Uterus (tissue), 4 donors: Measurements from ENCODE around the gene TMEM92. TPM values are rescaled to one million over a fixed set of nuclear protein-coding genes. Genes with fewer than 3 reads are reported as not detected.

Experiments
- DNase-seq, 2 donors: peaks; one replicate each; pipeline ENCODE4 v3.0.0-alpha.2; 2019 to 2020
- H3K27ac ChIP-seq, 2 donors: fragments of 200-600 bp; sonication (generic); 1 replicate in 1 of 2; 2 replicates in 1 of 2; pipeline ENCODE4 v1.5.1; 2016 to 2018
- H3K27me3 ChIP-seq, 2 donors: fragments of 200-600 bp; sonication (generic); one replicate each; pipeline ENCODE4 v1.5.1; 2018 to 2019; ENCODE audit warnings: control low read depth in 1 of 2
- H3K36me3 ChIP-seq, 2 donors: fragments of 200-600 bp; sonication (generic); one replicate each; pipeline ENCODE4 v1.5.1; 2019; ENCODE audit warnings: control low read depth in 1 of 2
- H3K4me1 ChIP-seq, 2 donors: fragments of 200-600 bp; sonication (generic); one replicate each; pipeline ENCODE4 v1.5.1; 2018 to 2019; ENCODE audit warnings: control low read depth in 1 of 2
- H3K4me3 ChIP-seq, 2 donors: fragments of 200-600 bp; sonication (generic); 1 replicate in 1 of 2; 2 replicates in 1 of 2; pipeline ENCODE4 v1.5.1; 2018 to 2019; ENCODE audit warnings: mild to moderate bottlenecking in 1 of 2
- H3K9me3 ChIP-seq, 2 donors: fragments of 200-600 bp; sonication (generic); one replicate each; pipeline ENCODE4 v1.5.1; 2019; ENCODE audit warnings: control low read depth in 1 of 2
- POLR2A ChIP-seq, 2 donors: fragments of 450-650 bp; IDR thresholded peaks; one replicate each; pipeline ENCODE4 v1.6.1; 2016; ENCODE audit warnings: antibody characterized with exemption in 2 of 2, mild to moderate bottlenecking in 1 of 2, moderate library complexity in 1 of 2
- intact Hi-C: fragments of 100-400 bp; cut with DNase I; formaldehyde crosslinking; loops from one replicate; pipeline ENCODE4 v1.15.1; 2023; ENCODE audit warnings: low total_unique reads
- total RNA-seq, 4 donors: library from RNA; depleted of rRNA in 3 of 4; stranded (reverse); fragments of >200 nt in 3 of 4; gene quantifications; one replicate each; pipeline versions ENCODE4 v1.1.0 to v1.2.4, GENCODE V29; 2014 to 2023
- TF ChIP-seq, protein P1 (sequence below), 4 experiments: fragments of 200-600 bp in 2 of 4; fragments of 450-650 bp in 2 of 4; sonication (generic) in 2 of 4; IDR thresholded peaks; one replicate each; pipeline ENCODE4 v1.5.1; 2016 to 2019; ENCODE audit warnings: antibody characterized with exemption in 4 of 4, mild to moderate bottlenecking in 2 of 4, moderate library complexity in 1 of 4
- donor health status: DM: yes; HTN: yes; CAD: no.

TMEM92 gene
- total RNA-seq, 4 donors from 2014 or later, result 0.07 to 0.91 TPM; not detected in 2

DNA sequence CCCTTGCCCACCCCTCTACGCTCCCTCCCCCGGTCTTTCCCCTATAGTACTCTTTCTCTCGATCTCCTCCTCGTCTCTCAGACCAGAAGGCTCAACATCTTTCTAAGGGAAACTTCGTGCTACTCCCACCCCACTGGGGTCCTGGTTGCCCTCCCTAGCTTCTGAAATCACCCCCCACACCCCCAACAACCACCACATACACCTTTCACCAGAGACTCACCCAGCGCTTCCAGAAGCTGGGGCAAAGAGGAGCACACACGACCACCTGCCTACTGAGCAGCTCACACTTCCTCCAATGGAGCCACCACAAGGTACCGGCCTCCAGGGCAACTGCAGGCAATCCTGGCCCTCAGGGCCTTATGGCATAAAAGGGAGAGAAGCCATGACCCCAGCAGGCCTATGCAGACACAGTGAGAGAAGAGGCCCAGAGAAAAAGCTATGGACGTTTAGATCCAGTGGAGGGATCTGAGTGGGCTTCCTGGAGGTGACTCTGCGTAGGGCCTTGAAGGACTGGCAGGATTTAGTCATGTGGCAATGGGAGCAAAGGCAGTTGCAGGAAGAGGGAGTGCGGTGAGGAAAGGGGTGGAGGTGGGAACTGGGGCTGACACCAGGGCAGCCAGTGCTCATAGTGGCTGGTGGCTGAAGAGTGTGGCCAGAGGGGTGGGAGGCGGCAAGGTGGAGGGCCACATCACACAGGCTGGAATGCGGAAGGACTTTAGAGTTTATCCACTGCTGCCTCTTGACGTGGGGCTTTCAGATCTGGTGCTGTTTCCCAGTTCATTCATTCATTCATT, 12.1 kb upstream of the TMEM92 start:
- H3K36me3 ChIP-seq, result no peaks in the 10 kb centered on the region
- no peak overlapping the region for H3K4me3 ChIP-seq
- H3K27me3 ChIP-seq, result no peaks in the 10 kb centered on the region
- no peaks in the 10 kb centered on the region for H3K9me3 ChIP-seq
- intact Hi-C loops, result no loop called here
- peak overlapping the region; percentile 92 to 93 for H3K27ac ChIP-seq
- TF ChIP-seq POLR2A (IDR thresholded peaks at IDR 0.05), result no peak
- TF ChIP-seq, protein P1, sequence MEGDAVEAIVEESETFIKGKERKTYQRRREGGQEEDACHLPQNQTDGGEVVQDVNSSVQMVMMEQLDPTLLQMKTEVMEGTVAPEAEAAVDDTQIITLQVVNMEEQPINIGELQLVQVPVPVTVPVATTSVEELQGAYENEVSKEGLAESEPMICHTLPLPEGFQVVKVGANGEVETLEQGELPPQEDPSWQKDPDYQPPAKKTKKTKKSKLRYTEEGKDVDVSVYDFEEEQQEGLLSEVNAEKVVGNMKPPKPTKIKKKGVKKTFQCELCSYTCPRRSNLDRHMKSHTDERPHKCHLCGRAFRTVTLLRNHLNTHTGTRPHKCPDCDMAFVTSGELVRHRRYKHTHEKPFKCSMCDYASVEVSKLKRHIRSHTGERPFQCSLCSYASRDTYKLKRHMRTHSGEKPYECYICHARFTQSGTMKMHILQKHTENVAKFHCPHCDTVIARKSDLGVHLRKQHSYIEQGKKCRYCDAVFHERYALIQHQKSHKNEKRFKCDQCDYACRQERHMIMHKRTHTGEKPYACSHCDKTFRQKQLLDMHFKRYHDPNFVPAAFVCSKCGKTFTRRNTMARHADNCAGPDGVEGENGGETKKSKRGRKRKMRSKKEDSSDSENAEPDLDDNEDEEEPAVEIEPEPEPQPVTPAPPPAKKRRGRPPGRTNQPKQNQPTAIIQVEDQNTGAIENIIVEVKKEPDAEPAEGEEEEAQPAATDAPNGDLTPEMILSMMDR (IDR thresholded peaks at IDR 0.05), result no peak
- DNase-seq, result no peak
- H3K4me1 ChIP-seq, result peaks cover 34 to 74% of the 10 kb centered on the region in 2 donors

GRCh38 chr17:50263331-50264262, 10.7 kb upstream of the TMEM92 start:
- no peak overlapping the region for H3K4me3 ChIP-seq
- no peaks in the 10 kb centered on the region for H3K36me3 ChIP-seq
- TF ChIP-seq POLR2A (IDR thresholded peaks at IDR 0.05), result peak in 1 of 2 donors; percentile 1
- TF ChIP-seq, protein P1 (IDR thresholded peaks at IDR 0.05), result no peak
- peak; percentile 30 to 37 for DNase-seq
- no peaks in the 10 kb centered on the region for H3K27me3 ChIP-seq
- no peaks in the 10 kb centered on the region for H3K9me3 ChIP-seq
- peak overlapping the region; percentile 92 to 93 for H3K27ac ChIP-seq
- peaks cover 27 to 67% of the 10 kb centered on the region in 2 donors for H3K4me1 ChIP-seq
- intact Hi-C loops, result no loop called here

GRCh38 chr17:50264263-50265113, 9.8 kb upstream of the TMEM92 start:
- intact Hi-C loops, result no loop called here
- peak; percentile 72 to 77 for DNase-seq
- TF ChIP-seq POLR2A (IDR thresholded peaks at IDR 0.05), result peak in 1 of 2 donors; percentile 6
- TF ChIP-seq, protein P1 (IDR thresholded peaks at IDR 0.05), result no peak
- Histone ChIP-seq H3K36me3 (no peaks in the 10 kb centered on the region), H3K4me3 (no peak overlapping the region), H3K27me3 (no peaks in the 10 kb centered on the region), H3K4me1 (peaks cover 26 to 58% of the 10 kb centered on the region in 2 donors), H3K9me3 (no peaks in the 10 kb centered on the region), H3K27ac (peak overlapping the region; percentile 92 to 93)

GRCh38 chr17:50265212-50265611, 9.1 kb upstream of the TMEM92 start:
- Histone ChIP-seq H3K9me3 (no peaks in the 10 kb centered on the region), H3K4me1 (peaks cover 32 to 51% of the 10 kb centered on the region in 2 donors), H3K27ac (peak overlapping the region; percentile 92 to 93), H3K27me3 (no peaks in the 10 kb centered on the region), H3K36me3 (no peaks in the 10 kb centered on the region), H3K4me3 (no peak overlapping the region)
- DNase-seq, result peak; percentile 15 to 24
- TF ChIP-seq, protein P1 (IDR thresholded peaks at IDR 0.05), result no peak
- no peak for TF ChIP-seq POLR2A (IDR thresholded peaks at IDR 0.05)
- intact Hi-C loops, result no loop called here
